ENCODE results near the gene ZBED4.

ZBED4 gene

GRCh38 chr22:49838771-49839717, 14.6 kb upstream of the ZBED4 start:
- peak overlapping the region; percentile 43; the same call in 1 of the 2 replicates for H3K4me3 ChIP-seq (ENCODE audit: low read length)
- TF ChIP-seq ZNF274 (IDR thresholded peaks at IDR 0.05; ENCODE audit: low read depth, low read length) = no peak

GRCh38 chr22:49845241-49845640, 8.4 kb upstream of the ZBED4 start:
- no peak overlapping the region for H3K4me3 ChIP-seq (ENCODE audit: low read length)
- TF ChIP-seq ZNF274 (IDR thresholded peaks at IDR 0.05; ENCODE audit: low read depth, low read length) = no peak

- no peak overlapping the region for H3K4me3 ChIP-seq (ENCODE audit: low read length)
- TF ChIP-seq ZNF274 (IDR thresholded peaks at IDR 0.05; ENCODE audit: low read depth, low read length) = no peak
These were observed 7.8 kb upstream of the ZBED4 start for GRCh38 chr22:49845666-49846459.

- no peak for TF ChIP-seq ZNF274 (IDR thresholded peaks at IDR 0.05; ENCODE audit: low read depth, low read length)
- H3K4me3 ChIP-seq (ENCODE audit: low read length) = peak overlapping the region; percentile 15; the same call in 1 of the 2 replicates
These were observed 5.6 kb upstream of the ZBED4 start for GRCh38 chr22:49847751-49848689.

- H3K4me3 ChIP-seq (ENCODE audit: low read length) = peak overlapping the region; percentile 32; the same call in 1 of the 2 replicates
- no peak for TF ChIP-seq ZNF274 (IDR thresholded peaks at IDR 0.05; ENCODE audit: low read depth, low read length)
These were observed 4.9 kb upstream of the ZBED4 start for GRCh38 chr22:49848690-49849160.

- H3K4me3 ChIP-seq (ENCODE audit: low read length) = peak overlapping the region; percentile 32; the same call in 1 of the 2 replicates
- TF ChIP-seq ZNF274 (IDR thresholded peaks at IDR 0.05; ENCODE audit: low read depth, low read length) = no peak
These were observed 4.3 kb upstream of the ZBED4 start for GRCh38 chr22:49849161-49850020.

GRCh38 chr22:49850021-49850911, 3.4 kb upstream of the ZBED4 start:
- no peak for TF ChIP-seq ZNF274 (IDR thresholded peaks at IDR 0.05; ENCODE audit: low read depth, low read length)
- no peak overlapping the region for H3K4me3 ChIP-seq (ENCODE audit: low read length)

- no peak overlapping the region for H3K4me3 ChIP-seq (ENCODE audit: low read length)
- no peak for TF ChIP-seq ZNF274 (IDR thresholded peaks at IDR 0.05; ENCODE audit: low read depth, low read length)
These were observed 2.5 kb upstream of the ZBED4 start for GRCh38 chr22:49850959-49851802.

- peak overlapping the region; percentile 64; the same call in 1 of the 2 replicates for H3K4me3 ChIP-seq (ENCODE audit: low read length)
These were observed 1.1 kb upstream of the ZBED4 start for GRCh38 chr22:49852568-49852897.

- no peak for TF ChIP-seq ZNF274 (IDR thresholded peaks at IDR 0.05; ENCODE audit: low read depth, low read length)
- peak overlapping the region; percentile 94 for H3K4me3 ChIP-seq (ENCODE audit: low read length)
These were observed 562 bp downstream of the ZBED4 start for GRCh38 chr22:49853981-49854831.
